Measurements from ENCODE around the gene FAM81A. TPM values are rescaled to one million over a fixed set of nuclear protein-coding genes. Genes with fewer than 3 reads are reported as not detected.
"Not testable (repeated sequence)": the region's sequence is repeated elsewhere in the genome, so short reads cannot be mapped to it uniquely, and the experiment has no call there.

FAM81A gene
- total and polyA plus RNA-seq, 2 donors (not counting 1 experiment from before 2014, with no cell fraction given): 0.24 to 0.33 TPM

GRCh38 chr15:59398220-59398619, 39.8 kb upstream of the FAM81A start:
- Histone ChIP-seq H3K4me3 (replicated peaks in 1 of 4; ENCODE audit: control extremely low read depth in 1 of 4, insufficient read depth in 1 of 4, low read depth in 3 of 4, low read length in 4 of 4) (no peak overlapping the region), H3K9ac (ENCODE audit: insufficient read depth, low read length) (no peak overlapping the region), H3K79me2 (ENCODE audit: control insufficient read depth, insufficient read depth, low read length) (no peaks in the 10 kb centered on the region), H4K20me1 (ENCODE audit: control insufficient read depth, extremely low read depth, insufficient read depth, low read length) (no peaks in the 10 kb centered on the region), H3K27ac (ENCODE audit: insufficient read depth, low read length) (no peak overlapping the region), H2AFZ (ENCODE audit: low read length) (no peak overlapping the region), H3K9me3 (ENCODE audit: control insufficient read depth, insufficient read depth, low read depth, low read length) (no peaks in the 10 kb centered on the region), H3K4me1 (ENCODE audit: control insufficient read depth, extremely low read depth, insufficient read depth, low read length) (no peaks in the 10 kb centered on the region), H3K4me2 (ENCODE audit: extremely low read depth, insufficient read depth, low read length) (no peak overlapping the region), H3K36me3 (ENCODE audit: control insufficient read depth, insufficient read depth, low read length) (no peaks in the 10 kb centered on the region), H3K27me3 (ENCODE audit: control insufficient read depth, insufficient read depth, low read length) (peaks cover 5% of the 10 kb centered on the region)
- TF ChIP-seq CTCF (conservative IDR thresholded peaks at IDR 0.05 in 1 of 2, IDR thresholded peaks at IDR 0.05 in 1 of 2; ENCODE audit: low read depth in 1 of 2, low read length in 2 of 2) (no peak), EZH2 (IDR thresholded peaks at IDR 0.05; ENCODE audit: low read length, missing control alignments) (no peak)
- DNase-seq (ENCODE audit: low read depth in 2 of 2): no peak

- Histone ChIP-seq H3K9me3 (ENCODE audit: control insufficient read depth, insufficient read depth, low read depth, low read length) (no peaks in the 10 kb centered on the region), H3K27me3 (ENCODE audit: control insufficient read depth, insufficient read depth, low read length) (peaks cover 5% of the 10 kb centered on the region), H3K4me1 (ENCODE audit: control insufficient read depth, extremely low read depth, insufficient read depth, low read length) (no peaks in the 10 kb centered on the region), H3K4me2 (ENCODE audit: extremely low read depth, insufficient read depth, low read length) (no peak overlapping the region), H2AFZ (ENCODE audit: low read length) (no peak overlapping the region), H3K36me3 (ENCODE audit: control insufficient read depth, insufficient read depth, low read length) (no peaks in the 10 kb centered on the region), H4K20me1 (ENCODE audit: control insufficient read depth, extremely low read depth, insufficient read depth, low read length) (no peaks in the 10 kb centered on the region), H3K4me3 (replicated peaks in 1 of 4; ENCODE audit: control extremely low read depth in 1 of 4, insufficient read depth in 1 of 4, low read depth in 3 of 4, low read length in 4 of 4) (no peak overlapping the region), H3K79me2 (ENCODE audit: control insufficient read depth, insufficient read depth, low read length) (no peaks in the 10 kb centered on the region), H3K27ac (ENCODE audit: insufficient read depth, low read length) (no peak overlapping the region), H3K9ac (ENCODE audit: insufficient read depth, low read length) (no peak overlapping the region)
- TF ChIP-seq CTCF (conservative IDR thresholded peaks at IDR 0.05 in 1 of 2, IDR thresholded peaks at IDR 0.05 in 1 of 2; ENCODE audit: low read depth in 1 of 2, low read length in 2 of 2) (no peak), EZH2 (IDR thresholded peaks at IDR 0.05; ENCODE audit: low read length, missing control alignments) (no peak)
- DNase-seq (ENCODE audit: low read depth in 2 of 2): no peak
Observed at GRCh38 chr15:59399465-59400102, 38.4 kb upstream of the FAM81A start.

GRCh38 chr15:59400103-59400813, 37.7 kb upstream of the FAM81A start:
- H3K9ac ChIP-seq (ENCODE audit: insufficient read depth, low read length): no peak overlapping the region
- no peak overlapping the region for H3K27ac ChIP-seq (ENCODE audit: insufficient read depth, low read length)
- no peaks in the 10 kb centered on the region for H4K20me1 ChIP-seq (ENCODE audit: control insufficient read depth, extremely low read depth, insufficient read depth, low read length)
- peaks cover 5% of the 10 kb centered on the region for H3K27me3 ChIP-seq (ENCODE audit: control insufficient read depth, insufficient read depth, low read length)
- H3K4me3 ChIP-seq (replicated peaks in 1 of 4; ENCODE audit: control extremely low read depth in 1 of 4, insufficient read depth in 1 of 4, low read depth in 3 of 4, low read length in 4 of 4): no peak overlapping the region
- no peaks in the 10 kb centered on the region for H3K36me3 ChIP-seq (ENCODE audit: control insufficient read depth, insufficient read depth, low read length)
- TF ChIP-seq CTCF (conservative IDR thresholded peaks at IDR 0.05 in 1 of 2, IDR thresholded peaks at IDR 0.05 in 1 of 2; ENCODE audit: low read depth in 1 of 2, low read length in 2 of 2): no peak
- no peak for TF ChIP-seq EZH2 (IDR thresholded peaks at IDR 0.05; ENCODE audit: low read length, missing control alignments)
- H3K9me3 ChIP-seq (ENCODE audit: control insufficient read depth, insufficient read depth, low read depth, low read length): no peaks in the 10 kb centered on the region
- H2AFZ ChIP-seq (ENCODE audit: low read length): no peak overlapping the region
- DNase-seq (ENCODE audit: low read depth in 2 of 2): no peak
- H3K4me2 ChIP-seq (ENCODE audit: extremely low read depth, insufficient read depth, low read length): no peak overlapping the region
- no peaks in the 10 kb centered on the region for H3K4me1 ChIP-seq (ENCODE audit: control insufficient read depth, extremely low read depth, insufficient read depth, low read length)
- H3K79me2 ChIP-seq (ENCODE audit: control insufficient read depth, insufficient read depth, low read length): no peaks in the 10 kb centered on the region

GRCh38 chr15:59401051-59401823, 36.7 kb upstream of the FAM81A start:
- not testable (repeated sequence) for H2AFZ ChIP-seq (ENCODE audit: low read length); H3K4me1 ChIP-seq (ENCODE audit: control insufficient read depth, extremely low read depth, insufficient read depth, low read length); H3K27me3 ChIP-seq (ENCODE audit: control insufficient read depth, insufficient read depth, low read length); H3K9me3 ChIP-seq (ENCODE audit: control insufficient read depth, insufficient read depth, low read depth, low read length); H3K36me3 ChIP-seq (ENCODE audit: control insufficient read depth, insufficient read depth, low read length); H3K79me2 ChIP-seq (ENCODE audit: control insufficient read depth, insufficient read depth, low read length); H4K20me1 ChIP-seq (ENCODE audit: control insufficient read depth, extremely low read depth, insufficient read depth, low read length); H3K9ac ChIP-seq (ENCODE audit: insufficient read depth, low read length); DNase-seq (ENCODE audit: low read depth in 2 of 2); H3K4me2 ChIP-seq (ENCODE audit: extremely low read depth, insufficient read depth, low read length); H3K4me3 ChIP-seq (replicated peaks in 1 of 4; ENCODE audit: control extremely low read depth in 1 of 4, insufficient read depth in 1 of 4, low read depth in 3 of 4, low read length in 4 of 4); H3K27ac ChIP-seq (ENCODE audit: insufficient read depth, low read length)
